Spleen (tissue), 11 donors: Measurements from ENCODE around the gene IL9. TPM values are rescaled to one million over a fixed set of nuclear protein-coding genes. Genes with fewer than 3 reads are reported as not detected.

Experiments
- DNase-seq: peaks from one replicate; pipeline ENCODE4 v3.0.0-alpha.2; 2020
- H3K27ac ChIP-seq, 8 donors: fragments of 200-600 bp; sonication (generic) in 7 of 8; 1 replicate in 4 of 8; 2 replicates in 4 of 8; pipeline versions ENCODE4 v1.5.0 to v1.8.0; 2016 to 2021; ENCODE audit warnings: inconsistent platforms in 4 of 8, mild to moderate bottlenecking in 4 of 8, moderate library complexity in 1 of 8
- H3K27me3 ChIP-seq, 7 donors: fragments of 200-600 bp; sonication (generic) in 6 of 7; replicated peaks in 1 of 7; 1 replicate in 4 of 7; 2 replicates in 3 of 7; pipeline versions ENCODE4 v1.5.0 to v1.8.0; 2016 to 2021; ENCODE audit warnings: inconsistent platforms in 3 of 7, mild to moderate bottlenecking in 1 of 7
- H3K36me3 ChIP-seq, 6 donors: fragments of 200-600 bp; sonication (generic) in 5 of 6; 1 replicate in 4 of 6; 2 replicates in 2 of 6; pipeline versions ENCODE4 v1.5.0 to v1.8.0; 2016 to 2021; ENCODE audit warnings: inconsistent platforms in 2 of 6
- H3K4me1 ChIP-seq, 6 donors: fragments of 200-600 bp; sonication (generic) in 5 of 6; 1 replicate in 3 of 6; 2 replicates in 3 of 6; pipeline versions ENCODE4 v1.5.0 to v1.8.0; 2016 to 2021; ENCODE audit warnings: inconsistent platforms in 3 of 6
- H3K4me3 ChIP-seq, 8 donors: fragments of 200-600 bp; sonication (generic) in 7 of 8; 1 replicate in 4 of 8; 2 replicates in 4 of 8; pipeline versions ENCODE4 v1.5.0 to v1.8.0; 2016 to 2021; ENCODE audit warnings: inconsistent platforms in 4 of 8, mild to moderate bottlenecking in 4 of 8, moderate library complexity in 2 of 8
- H3K9me3 ChIP-seq, 8 donors: fragments of 200-600 bp; sonication (generic) in 7 of 8; 1 replicate in 4 of 8; 2 replicates in 4 of 8; pipeline versions ENCODE4 v1.5.0 to v1.8.0; 2016 to 2021; ENCODE audit warnings: inconsistent platforms in 4 of 8
- POLR2A ChIP-seq, 3 donors: fragments of 450-650 bp; IDR thresholded peaks; one replicate each; pipeline ENCODE4 v1.5.1; 2017; ENCODE audit warnings: antibody characterized with exemption in 3 of 3, mild to moderate bottlenecking in 1 of 3
- POLR2AphosphoS5 ChIP-seq, 3 donors: sonication (generic); formaldehyde crosslinking; IDR thresholded peaks; one replicate each; pipeline ENCODE4 v1.5.1; 2017; ENCODE audit warnings: antibody characterized with exemption in 3 of 3
- WGBS, 5 donors: extraction: QIAGEN DNeasy Blood & Tissue Kit in 3 of 5; methylation state at CpG; one replicate each; pipeline versions ENCODE4 v1.1.5 to v1.1.7; 2013 to 2018; 5-methylcytosine and 5-hydroxymethylcytosine counted together
- intact Hi-C: fragments of 100-400 bp; cut with DNase I; formaldehyde crosslinking; loops from one replicate; pipeline ENCODE4 v1.15.0; 2023; ENCODE audit warnings: low total_unique reads
- polyA plus RNA-seq, 3 donors: library from polyadenylated mRNA; stranded (reverse); fragments of 200-250 nt; gene quantifications; one replicate each; pipeline ENCODE4 v1.2.1, GENCODE V29; 2013
- total RNA-seq, 7 donors: library from RNA; depleted of rRNA in 3 of 7; stranded (reverse); fragments of >200 nt in 3 of 7; fragmentation: NEBNext Ultra II Directional in 4 of 7; extraction: Animal tissue kit (Norgen Biotek cat#: 25700) in 4 of 7; gene quantifications; one replicate each; pipeline versions ENCODE4 v1.1.0 to v1.2.1, GENCODE V29; 2016 to 2021
- TF ChIP-seq, protein P1 (sequence below), 11 experiments: fragments of 200-600 bp in 7 of 11; fragments of 450-650 bp in 4 of 11; sonication (generic) in 4 of 11; IDR thresholded peaks in 8 of 11; conservative IDR thresholded peaks in 3 of 11; 1 replicate in 7 of 11; 2 replicates in 4 of 11; pipeline versions ENCODE4 v1.4.0 to v1.8.0; 2016 to 2021; ENCODE audit warnings: antibody characterized with exemption in 11 of 11, inconsistent platforms in 4 of 11, mild to moderate bottlenecking in 1 of 11
- donor health status: healthy with polysubstance abuse.
- donor health status: DM: no; HTN: no; CAD: no; lungs with moderate emphysema.
- donor health status: DM: no; HTN: no; CAD: no.
- donor health status: Bipolar disorder and iron deficiency.
- donor health status: healthy.
- donor health status: DM: no; HTN: no; CAD: no.
- donor health status: DM: yes; HTN: yes; CAD: no.

IL9 gene
- total and polyA plus RNA-seq, 10 donors = not detected

GRCh38 chr5:135880801-135881200 is 14.8 kb downstream of the IL9 start:
- Histone ChIP-seq H3K4me3 (no peak overlapping the region), H3K36me3 (no peaks in the 10 kb centered on the region), H3K9me3 (no peaks in the 10 kb centered on the region), H3K4me1 (no peaks in the 10 kb centered on the region), H3K27me3 (peaks cover 0 to 58% (median 0%) of the 10 kb centered on the region in 7 donors), H3K27ac (no peak overlapping the region)
- intact Hi-C loops = no loop called here
- TF ChIP-seq, protein P1, sequence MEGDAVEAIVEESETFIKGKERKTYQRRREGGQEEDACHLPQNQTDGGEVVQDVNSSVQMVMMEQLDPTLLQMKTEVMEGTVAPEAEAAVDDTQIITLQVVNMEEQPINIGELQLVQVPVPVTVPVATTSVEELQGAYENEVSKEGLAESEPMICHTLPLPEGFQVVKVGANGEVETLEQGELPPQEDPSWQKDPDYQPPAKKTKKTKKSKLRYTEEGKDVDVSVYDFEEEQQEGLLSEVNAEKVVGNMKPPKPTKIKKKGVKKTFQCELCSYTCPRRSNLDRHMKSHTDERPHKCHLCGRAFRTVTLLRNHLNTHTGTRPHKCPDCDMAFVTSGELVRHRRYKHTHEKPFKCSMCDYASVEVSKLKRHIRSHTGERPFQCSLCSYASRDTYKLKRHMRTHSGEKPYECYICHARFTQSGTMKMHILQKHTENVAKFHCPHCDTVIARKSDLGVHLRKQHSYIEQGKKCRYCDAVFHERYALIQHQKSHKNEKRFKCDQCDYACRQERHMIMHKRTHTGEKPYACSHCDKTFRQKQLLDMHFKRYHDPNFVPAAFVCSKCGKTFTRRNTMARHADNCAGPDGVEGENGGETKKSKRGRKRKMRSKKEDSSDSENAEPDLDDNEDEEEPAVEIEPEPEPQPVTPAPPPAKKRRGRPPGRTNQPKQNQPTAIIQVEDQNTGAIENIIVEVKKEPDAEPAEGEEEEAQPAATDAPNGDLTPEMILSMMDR (IDR thresholded peaks at IDR 0.05 in 8 of 11, conservative IDR thresholded peaks at IDR 0.05 in 3 of 11) = no peak
- no peak for TF ChIP-seq POLR2A (IDR thresholded peaks at IDR 0.05)
- no peak for TF ChIP-seq POLR2AphosphoS5 (IDR thresholded peaks at IDR 0.05)
- no peak for DNase-seq
- WGBS, 5 donors = 80 to 91% (median 83%) methylated on average over 7 of the region's 7 CpGs

- 54 to 69% (median 56%) methylated on average over 3 of the region's 3 CpGs for WGBS, 5 donors
- intact Hi-C loops = no loop called here
- H3K4me3 ChIP-seq = no peak overlapping the region
- H3K4me1 ChIP-seq = no peaks in the 10 kb centered on the region
- no peaks in the 10 kb centered on the region for H3K36me3 ChIP-seq
- peaks cover 0 to 55% (median 0%) of the 10 kb centered on the region in 7 donors for H3K27me3 ChIP-seq
- no peak for DNase-seq
- no peak overlapping the region for H3K27ac ChIP-seq
- H3K9me3 ChIP-seq = no peaks in the 10 kb centered on the region
- TF ChIP-seq, protein P1 (IDR thresholded peaks at IDR 0.05 in 8 of 11, conservative IDR thresholded peaks at IDR 0.05 in 3 of 11) = no peak
- TF ChIP-seq POLR2A (IDR thresholded peaks at IDR 0.05) (no peak), POLR2AphosphoS5 (IDR thresholded peaks at IDR 0.05) (no peak)
These were observed 15.4 kb downstream of the IL9 start for GRCh38 chr5:135880278-135880677.

GRCh38 chr5:135879591-135879990 is 16.1 kb downstream of the IL9 start:
- Histone ChIP-seq H3K27me3 (peaks cover 0 to 48% (median 0%) of the 10 kb centered on the region in 7 donors), H3K4me1 (no peaks in the 10 kb centered on the region), H3K36me3 (no peaks in the 10 kb centered on the region), H3K9me3 (no peaks in the 10 kb centered on the region), H3K27ac (no peak overlapping the region), H3K4me3 (no peak overlapping the region)
- no peak for DNase-seq
- WGBS, 5 donors = 80 to 88% (median 86%) methylated on average over 3 of the region's 3 CpGs
- intact Hi-C loops = no loop called here
- no peak for TF ChIP-seq POLR2A (IDR thresholded peaks at IDR 0.05)

DNA sequence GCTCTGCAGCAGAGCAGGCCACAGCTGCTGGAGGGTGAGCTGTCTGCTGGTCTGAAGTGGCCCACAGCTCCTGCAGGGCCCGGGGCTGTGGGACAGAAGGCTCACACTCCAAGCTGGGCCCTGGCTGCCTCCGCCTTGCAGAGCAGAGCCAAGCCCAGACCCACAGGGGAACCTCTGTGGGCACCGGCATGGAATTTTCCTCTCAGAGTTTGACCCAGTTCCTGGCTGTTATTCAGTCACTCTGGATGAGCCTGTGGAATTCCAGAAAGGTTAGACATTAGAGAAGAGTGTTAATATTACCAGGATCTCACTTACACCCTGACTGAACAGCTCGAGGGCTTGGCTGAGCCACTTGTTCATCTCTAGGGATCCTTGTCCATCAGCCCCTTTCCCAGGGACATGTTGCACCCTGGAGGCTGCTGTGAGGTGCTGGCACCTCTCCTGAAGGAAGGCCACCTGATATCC is 17.5 kb downstream of the IL9 start:
- H3K9me3 ChIP-seq = no peaks in the 10 kb centered on the region
- intact Hi-C loops = no loop called here
- TF ChIP-seq POLR2AphosphoS5 (IDR thresholded peaks at IDR 0.05) (no peak), POLR2A (IDR thresholded peaks at IDR 0.05) (no peak)
- TF ChIP-seq, protein P1 (IDR thresholded peaks at IDR 0.05 in 8 of 11, conservative IDR thresholded peaks at IDR 0.05 in 3 of 11) = no peak
- peaks cover 0 to 43% (median 0%) of the 10 kb centered on the region in 7 donors for H3K27me3 ChIP-seq
- 51 to 85% (median 76%) methylated on average over 3 to 4 of the region's 4 CpGs for WGBS, 5 donors
- no peaks in the 10 kb centered on the region for H3K4me1 ChIP-seq
- DNase-seq = no peak
- H3K4me3 ChIP-seq = no peak overlapping the region
- H3K36me3 ChIP-seq = no peaks in the 10 kb centered on the region
- H3K27ac ChIP-seq = no peak overlapping the region
